Upper lobe of right lung (tissue), 1 donor: ENCODE measurements around the gene ATP6V0B. TPM values are rescaled to one million over a fixed set of nuclear protein-coding genes. Genes with fewer than 3 reads are reported as not detected.

ENCODE experiments used
- ATAC-seq: fragments of 200-7000 bp; cut with Tn5 transposase; one replicate; pipeline ENCODE4 v1.9.1; 2020; ENCODE audit warnings: mild to moderate bottlenecking, moderate library complexity
- DNase-seq: peaks from one replicate; pipeline ENCODE4 v3.0.0-alpha.2; 2020
- H3K27ac ChIP-seq: fragments of 200-600 bp; one replicate; pipeline ENCODE4 v1.8.0; 2022
- H3K27me3 ChIP-seq: fragments of 200-600 bp; one replicate; pipeline ENCODE4 v1.8.0; 2022; ENCODE audit warnings: mild to moderate bottlenecking
- H3K36me3 ChIP-seq: fragments of 200-600 bp; one replicate; pipeline ENCODE4 v1.8.0; 2022
- H3K4me1 ChIP-seq: fragments of 200-600 bp; one replicate; pipeline ENCODE4 v1.8.0; 2022
- H3K4me3 ChIP-seq: fragments of 200-600 bp; one replicate; pipeline ENCODE4 v1.8.0; 2022; ENCODE audit warnings: mild to moderate bottlenecking
- H3K9me3 ChIP-seq: fragments of 200-600 bp; one replicate; pipeline ENCODE4 v1.8.0; 2022
- intact Hi-C: fragments of 100-400 bp; cut with DNase I; formaldehyde crosslinking; loops from one replicate; pipeline ENCODE4 v1.11.0; 2022
- total RNA-seq: library from RNA; stranded (reverse); fragmentation: NEBNext Ultra II Directional; extraction: Animal tissue kit (Norgen Biotek cat#: 25700); gene quantifications from one replicate; pipeline ENCODE4 v1.2.1, GENCODE V29; 2021
- TF ChIP-seq, protein P1 (sequence below): fragments of 200-600 bp; IDR thresholded peaks from one replicate; pipeline ENCODE4 v1.8.0; 2022; ENCODE audit warnings: antibody characterized with exemption
- donor health status: DM: no; HTN: yes; CAD: no; lungs with severe emphysema.

Gene ATP6V0B
- total RNA-seq, 1 donor from 2014 or later, result 191 TPM

- DNase-seq (no peak), ATAC-seq (no peak)
- TF ChIP-seq, protein P1, sequence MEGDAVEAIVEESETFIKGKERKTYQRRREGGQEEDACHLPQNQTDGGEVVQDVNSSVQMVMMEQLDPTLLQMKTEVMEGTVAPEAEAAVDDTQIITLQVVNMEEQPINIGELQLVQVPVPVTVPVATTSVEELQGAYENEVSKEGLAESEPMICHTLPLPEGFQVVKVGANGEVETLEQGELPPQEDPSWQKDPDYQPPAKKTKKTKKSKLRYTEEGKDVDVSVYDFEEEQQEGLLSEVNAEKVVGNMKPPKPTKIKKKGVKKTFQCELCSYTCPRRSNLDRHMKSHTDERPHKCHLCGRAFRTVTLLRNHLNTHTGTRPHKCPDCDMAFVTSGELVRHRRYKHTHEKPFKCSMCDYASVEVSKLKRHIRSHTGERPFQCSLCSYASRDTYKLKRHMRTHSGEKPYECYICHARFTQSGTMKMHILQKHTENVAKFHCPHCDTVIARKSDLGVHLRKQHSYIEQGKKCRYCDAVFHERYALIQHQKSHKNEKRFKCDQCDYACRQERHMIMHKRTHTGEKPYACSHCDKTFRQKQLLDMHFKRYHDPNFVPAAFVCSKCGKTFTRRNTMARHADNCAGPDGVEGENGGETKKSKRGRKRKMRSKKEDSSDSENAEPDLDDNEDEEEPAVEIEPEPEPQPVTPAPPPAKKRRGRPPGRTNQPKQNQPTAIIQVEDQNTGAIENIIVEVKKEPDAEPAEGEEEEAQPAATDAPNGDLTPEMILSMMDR, result no peak
- intact Hi-C loops, result no loop called here
- Histone ChIP-seq H3K4me1 (no peaks in the 10 kb centered on the region), H3K4me3 (no peak overlapping the region), H3K27me3 (no peaks in the 10 kb centered on the region), H3K9me3 (no peaks in the 10 kb centered on the region), H3K36me3 (no peaks in the 10 kb centered on the region), H3K27ac (no peak overlapping the region)
Measured at GRCh38 chr1:44021156-44021555, 46.4 kb downstream of the ATP6V0B start.

DNA sequence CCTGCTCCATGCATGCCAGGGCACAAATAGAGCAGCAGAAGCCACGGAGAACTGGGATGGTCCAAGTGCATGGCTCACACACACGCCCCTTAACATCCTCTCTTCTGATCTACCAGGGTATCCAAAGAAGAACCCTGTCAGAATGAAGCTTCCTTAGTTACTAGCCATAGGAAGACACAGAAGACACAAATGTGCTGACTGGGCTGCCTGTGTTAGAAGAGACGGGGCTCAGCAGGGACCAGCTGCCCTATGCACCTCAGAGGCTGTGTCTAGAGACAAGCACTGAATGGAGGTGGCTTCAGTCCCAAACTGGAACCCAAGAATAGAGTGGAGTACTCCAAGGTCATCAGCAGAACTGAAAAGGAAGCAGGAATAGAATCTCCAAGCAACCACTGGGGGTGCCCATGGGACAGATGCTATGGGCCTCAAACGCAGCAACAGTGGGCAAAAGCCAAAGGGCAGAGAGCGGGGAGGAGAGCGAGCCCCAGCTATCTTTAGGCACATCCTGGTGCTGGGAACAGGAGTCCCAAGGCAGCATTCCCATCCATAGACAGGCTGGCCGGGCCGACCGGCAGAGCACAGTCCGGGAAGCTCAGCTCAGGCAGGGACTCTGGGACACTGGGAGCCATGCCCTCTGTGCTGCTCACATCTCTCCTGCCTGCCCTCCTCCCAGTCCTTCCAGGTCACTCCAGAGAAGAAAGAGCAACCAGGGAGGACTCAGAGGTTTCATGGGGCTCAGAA lies 47.0 kb downstream of the ATP6V0B start:
- no peaks in the 10 kb centered on the region for H3K27me3 ChIP-seq
- TF ChIP-seq, protein P1, result no peak
- H3K4me1 ChIP-seq, result no peaks in the 10 kb centered on the region
- intact Hi-C loops, result no loop called here
- DNase-seq, result no peak
- no peak overlapping the region for H3K27ac ChIP-seq
- H3K36me3 ChIP-seq, result no peaks in the 10 kb centered on the region
- H3K4me3 ChIP-seq, result no peak overlapping the region
- H3K9me3 ChIP-seq, result no peaks in the 10 kb centered on the region
- no peak for ATAC-seq

DNA sequence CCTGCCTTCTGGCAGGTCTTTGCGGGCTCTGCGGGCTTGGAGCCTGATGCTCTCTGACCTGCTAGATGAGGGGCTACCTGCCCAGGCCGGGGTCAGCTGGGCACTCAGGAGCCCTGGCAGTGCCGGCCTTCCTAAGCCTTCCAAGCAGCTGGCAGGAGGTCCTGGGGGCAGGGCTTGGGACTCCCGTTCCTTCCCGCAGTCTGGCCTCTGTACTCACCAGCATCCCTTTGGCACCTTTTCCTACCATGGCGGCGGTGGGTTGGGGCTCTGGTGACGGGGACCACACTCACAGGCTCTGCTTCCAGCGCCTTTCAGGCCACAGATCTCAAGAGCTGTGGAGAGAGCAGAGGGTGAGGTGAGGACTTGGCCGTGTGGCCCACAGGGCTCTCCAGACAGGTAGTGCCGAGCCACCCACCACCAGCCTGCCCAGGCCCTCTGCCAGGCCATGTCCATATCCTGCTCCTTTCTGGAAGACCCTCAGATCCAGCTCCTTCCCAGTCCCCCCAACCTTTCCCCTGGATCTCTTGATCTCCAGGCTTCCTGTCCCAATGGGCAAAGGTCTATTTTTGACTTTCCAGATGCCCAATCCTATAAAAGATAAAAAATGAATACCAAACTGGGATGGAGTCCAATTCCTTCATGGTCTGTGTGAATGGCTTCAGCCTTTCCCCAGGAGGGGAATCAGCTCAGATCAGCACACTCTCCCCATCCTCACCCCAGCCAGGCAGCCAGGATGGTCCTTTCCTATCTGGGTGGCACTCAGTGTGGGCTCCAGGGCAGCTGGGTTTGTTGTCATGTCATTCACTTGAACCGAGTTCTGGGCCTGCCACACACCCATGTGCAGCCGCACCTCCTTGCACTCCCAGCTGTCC lies 49.5 kb downstream of the ATP6V0B start:
- Histone ChIP-seq H3K4me1 (peaks cover 8% of the 10 kb centered on the region), H3K4me3 (no peak overlapping the region), H3K9me3 (no peaks in the 10 kb centered on the region), H3K27me3 (no peaks in the 10 kb centered on the region), H3K36me3 (no peaks in the 10 kb centered on the region), H3K27ac (no peak overlapping the region)
- TF ChIP-seq, protein P1, result no peak
- ATAC-seq (no peak), DNase-seq (no peak)
- intact Hi-C loops, result no loop called here

GRCh38 chr1:44024903-44025525 lies 50.3 kb downstream of the ATP6V0B start:
- H3K27ac ChIP-seq, result no peak overlapping the region
- intact Hi-C loops, result no loop called here
- no peaks in the 10 kb centered on the region for H3K27me3 ChIP-seq
- H3K4me1 ChIP-seq, result peaks cover 11% of the 10 kb centered on the region
- no peak for DNase-seq
- no peak for ATAC-seq
- TF ChIP-seq, protein P1, result no peak
- no peaks in the 10 kb centered on the region for H3K36me3 ChIP-seq
- H3K9me3 ChIP-seq, result no peaks in the 10 kb centered on the region
- no peak overlapping the region for H3K4me3 ChIP-seq

DNA sequence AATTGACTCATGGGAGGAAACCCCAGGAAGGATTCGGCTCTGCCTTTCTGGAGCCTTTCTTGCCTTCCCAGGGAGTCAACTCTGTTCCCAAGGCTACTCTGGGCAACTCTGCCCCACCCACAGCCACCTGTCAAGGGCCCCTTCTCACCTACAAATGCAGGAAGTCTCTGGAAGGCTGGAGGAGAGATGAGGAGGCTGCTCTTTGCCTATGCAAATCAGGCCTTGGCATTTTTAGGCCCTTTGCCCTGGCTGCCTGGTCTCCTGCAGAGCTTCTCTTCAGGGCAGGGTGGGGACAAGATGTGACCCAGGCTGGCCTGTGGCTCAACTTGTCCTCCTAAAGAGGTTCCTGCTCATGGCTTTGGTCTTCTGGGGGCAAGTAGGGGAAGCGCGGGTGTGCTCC lies 51.1 kb downstream of the ATP6V0B start:
- Histone ChIP-seq H3K9me3 (no peaks in the 10 kb centered on the region), H3K27me3 (no peaks in the 10 kb centered on the region), H3K36me3 (no peaks in the 10 kb centered on the region), H3K4me3 (no peak overlapping the region), H3K27ac (no peak overlapping the region), H3K4me1 (peaks cover 11% of the 10 kb centered on the region)
- TF ChIP-seq, protein P1, result no peak
- no peak for DNase-seq
- ATAC-seq, result peak; percentile 22
- intact Hi-C loops, result no loop called here
